BLaER1 (cell line): ENCODE measurements around the gene ATP2B3.

Experiments used
- H3K27ac ChIP-seq: shearing (Covaris generic); formaldehyde crosslinking; 2 replicates; pipeline ENCODE4 v1.8.1; 2022
- H3K27me3 ChIP-seq: shearing (Covaris generic); formaldehyde crosslinking; 2 replicates; pipeline ENCODE4 v1.8.1; 2022
- H3K36me3 ChIP-seq: shearing (Covaris generic); formaldehyde crosslinking; 2 replicates; pipeline ENCODE4 v1.8.1; 2022
- H3K4me1 ChIP-seq: shearing (Covaris generic); formaldehyde crosslinking; 2 replicates; pipeline ENCODE4 v1.8.1; 2022
- H3K4me2 ChIP-seq: shearing (Covaris generic); formaldehyde crosslinking; 2 replicates; pipeline ENCODE4 v1.8.1; 2022
- H3K4me3 ChIP-seq: shearing (Covaris generic); formaldehyde crosslinking; 2 replicates; pipeline ENCODE4 v1.8.1; 2022
- H3K9ac ChIP-seq: shearing (Covaris generic); formaldehyde crosslinking; 2 replicates; pipeline ENCODE4 v1.8.1; 2022
- H3K9me3 ChIP-seq: shearing (Covaris generic); formaldehyde crosslinking; 2 replicates; pipeline ENCODE4 v1.8.1; 2022
- H4K20me1 ChIP-seq: shearing (Covaris generic); formaldehyde crosslinking; 2 replicates; pipeline ENCODE4 v1.8.1; 2022
- Cebpa-rat ChIP-seq: shearing (Covaris generic); IDR thresholded peaks from 2 replicates; pipeline ENCODE4 v1.8.1; 2022

The ATP2B3 gene

GRCh38 chrX:153517423-153517822 lies at the start of gene ATP2B3:
Gene ATP2B3 (plus strand): TSS chrX:153517642. CDS start chrX:153536248, 18,606 bp downstream.
- H3K36me3 ChIP-seq: no peaks in the 10 kb centered on the region
- peaks cover 24% of the 10 kb centered on the region; the same call in 1 of the 2 replicates for H4K20me1 ChIP-seq
- H3K4me3 ChIP-seq: no peak within 1 kb of the TSS
- peak within 1 kb of the TSS; percentile 39; the same call in 1 of the 2 replicates for H3K4me2 ChIP-seq
- peaks cover 78% of the 10 kb centered on the region for H3K27me3 ChIP-seq
- TF ChIP-seq Cebpa-rat: no peak
- no peak within 1 kb of the TSS for H3K27ac ChIP-seq
- H3K9me3 ChIP-seq: no peaks in the 10 kb centered on the region
- H3K9ac ChIP-seq: no peak within 1 kb of the TSS
- H3K4me1 ChIP-seq: peaks cover 32% of the 10 kb centered on the region

DNA sequence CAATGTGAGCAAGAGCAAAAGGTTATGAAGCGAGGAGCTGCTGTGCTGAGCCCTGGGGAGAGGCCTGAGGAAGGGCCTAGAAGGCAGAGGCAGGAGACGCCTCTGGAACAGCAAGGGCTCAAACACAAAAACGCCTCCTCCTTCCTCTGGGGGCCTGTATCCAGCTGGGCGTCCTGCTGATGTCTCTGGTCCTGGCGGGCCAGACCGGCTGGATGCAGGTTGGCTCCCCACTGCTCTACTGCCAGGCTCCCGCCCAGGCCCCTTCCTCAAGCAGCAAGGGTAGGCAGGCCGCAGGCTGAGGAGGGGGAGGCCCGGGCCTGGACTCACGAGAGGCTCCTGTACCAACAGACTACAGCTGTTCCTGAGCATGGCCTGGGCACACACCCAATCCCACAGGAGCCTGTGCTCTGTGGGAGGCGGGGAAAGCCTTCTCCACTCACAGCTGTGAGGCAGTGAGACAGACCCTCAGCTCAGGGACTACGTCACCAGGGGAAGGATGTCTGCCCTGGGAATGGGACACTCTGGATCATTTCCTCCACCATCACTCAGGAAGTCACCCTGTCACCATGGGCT lies 49.3 kb upstream of the ATP2B3 start:
- peaks cover 53% of the 10 kb centered on the region for H3K36me3 ChIP-seq
- no peak overlapping the region for H3K9ac ChIP-seq
- no peak overlapping the region for H3K4me2 ChIP-seq
- no peak for TF ChIP-seq Cebpa-rat
- peaks cover 62% of the 10 kb centered on the region for H4K20me1 ChIP-seq
- peaks cover 26% of the 10 kb centered on the region for H3K4me1 ChIP-seq
- H3K27me3 ChIP-seq: peaks cover 53% of the 10 kb centered on the region
- H3K4me3 ChIP-seq: no peak overlapping the region
- H3K27ac ChIP-seq: no peak overlapping the region
- H3K9me3 ChIP-seq: no peaks in the 10 kb centered on the region

- peaks cover 49% of the 10 kb centered on the region for H4K20me1 ChIP-seq
Measured at GRCh38 chrX:153469811-153470410, 47.5 kb upstream of the ATP2B3 start.

GRCh38 chrX:153470411-153471363 lies 46.8 kb upstream of the ATP2B3 start, which contains the start of gene HAUS7:
Gene HAUS7 (minus strand): TSS chrX:153470576. CDS start chrX:153470557, 19 bp downstream.
- Histone ChIP-seq H3K4me3 (peak within 1 kb of the TSS; percentile 76), H4K20me1 (peaks cover 43% of the 10 kb centered on the region), H3K27ac (peak within 1 kb of the TSS; percentile 79), H3K4me1 (peaks cover 50% of the 10 kb centered on the region), H3K4me2 (peak within 1 kb of the TSS; percentile 80), H3K36me3 (peaks cover 28% of the 10 kb centered on the region), H3K9me3 (no peaks in the 10 kb centered on the region), H3K9ac (peak within 1 kb of the TSS; percentile 79), H3K27me3 (peaks cover 35% of the 10 kb centered on the region)
- no peak for TF ChIP-seq Cebpa-rat

More at GRCh38 chrX:153469811-153470410, 47.5 kb upstream of the ATP2B3 start:
- TF ChIP-seq Cebpa-rat: no peak
- H3K4me3 ChIP-seq: peak overlapping the region; percentile 76
- H3K9ac ChIP-seq: peak overlapping the region; percentile 79
- peaks cover 39% of the 10 kb centered on the region for H3K27me3 ChIP-seq
- H3K4me1 ChIP-seq: peaks cover 42% of the 10 kb centered on the region
- H3K9me3 ChIP-seq: no peaks in the 10 kb centered on the region
- peak overlapping the region; percentile 79 for H3K27ac ChIP-seq
- H3K4me2 ChIP-seq: peak overlapping the region; percentile 80
- peaks cover 35% of the 10 kb centered on the region for H3K36me3 ChIP-seq

DNA sequence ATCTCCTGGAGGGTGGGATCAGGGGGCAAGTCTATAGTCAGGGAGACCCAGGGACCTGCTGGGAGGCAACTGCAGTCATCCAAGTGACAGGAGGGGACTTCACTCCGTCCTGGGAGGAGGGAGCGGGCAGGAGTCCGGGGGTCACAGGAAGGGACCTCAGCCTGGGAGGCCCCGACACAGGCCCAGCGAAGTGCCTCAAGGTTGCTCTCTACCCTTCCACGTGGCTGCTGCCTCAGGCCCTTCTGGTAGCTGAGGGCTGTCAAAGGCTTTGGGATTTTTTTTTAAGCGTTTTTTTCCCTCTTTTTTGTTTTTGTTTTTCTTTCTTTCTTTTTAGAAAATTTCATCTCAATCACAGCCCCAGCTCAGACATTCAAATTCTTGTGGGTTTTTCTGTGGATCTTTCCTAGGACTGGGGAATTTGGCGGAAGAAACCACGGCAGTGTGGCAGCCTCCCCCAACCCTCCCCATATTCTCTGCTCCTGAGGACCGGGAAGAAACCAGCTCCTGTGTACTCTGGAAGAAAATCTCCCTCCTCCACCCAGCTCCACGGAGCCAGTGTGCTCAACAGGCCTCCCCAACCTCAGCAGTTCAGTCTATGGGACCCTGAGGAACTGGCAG lies 45.7 kb upstream of the ATP2B3 start:
- H3K27ac ChIP-seq: peak overlapping the region; percentile 49; the same call in 1 of the 2 replicates
- no peak overlapping the region for H3K9ac ChIP-seq
- no peak for TF ChIP-seq Cebpa-rat
- peaks cover 35% of the 10 kb centered on the region for H4K20me1 ChIP-seq
- H3K4me3 ChIP-seq: no peak overlapping the region
- H3K9me3 ChIP-seq: no peaks in the 10 kb centered on the region
- peaks cover 22% of the 10 kb centered on the region for H3K36me3 ChIP-seq
- peaks cover 60% of the 10 kb centered on the region for H3K4me1 ChIP-seq
- H3K27me3 ChIP-seq: peaks cover 34% of the 10 kb centered on the region
- H3K4me2 ChIP-seq: peak overlapping the region; percentile 11; the same call in 1 of the 2 replicates

GRCh38 chrX:153473126-153473525 lies 44.3 kb upstream of the ATP2B3 start:
- peaks cover 21% of the 10 kb centered on the region for H4K20me1 ChIP-seq
- no peak for TF ChIP-seq Cebpa-rat
- no peak overlapping the region for H3K4me2 ChIP-seq
- H3K27me3 ChIP-seq: peaks cover 36% of the 10 kb centered on the region
- no peaks in the 10 kb centered on the region for H3K9me3 ChIP-seq
- peaks cover 9% of the 10 kb centered on the region for H3K36me3 ChIP-seq
- H3K4me3 ChIP-seq: no peak overlapping the region
- H3K9ac ChIP-seq: no peak overlapping the region
- peaks cover 73% of the 10 kb centered on the region for H3K4me1 ChIP-seq
- H3K27ac ChIP-seq: peak overlapping the region; percentile 49; the same call in 1 of the 2 replicates

- no peak overlapping the region for H3K4me3 ChIP-seq
- H4K20me1 ChIP-seq: peaks cover 10% of the 10 kb centered on the region
- no peak overlapping the region for H3K9ac ChIP-seq
- peaks cover 70% of the 10 kb centered on the region for H3K4me1 ChIP-seq
- H3K4me2 ChIP-seq: peak overlapping the region; percentile 56
- peaks cover 26% of the 10 kb centered on the region for H3K27me3 ChIP-seq
- H3K36me3 ChIP-seq: no peaks in the 10 kb centered on the region
- peak overlapping the region; percentile 44; the same call in 1 of the 2 replicates for H3K27ac ChIP-seq
- no peak for TF ChIP-seq Cebpa-rat
- no peaks in the 10 kb centered on the region for H3K9me3 ChIP-seq
Measured at GRCh38 chrX:153474266-153474665, 43.2 kb upstream of the ATP2B3 start.

DNA sequence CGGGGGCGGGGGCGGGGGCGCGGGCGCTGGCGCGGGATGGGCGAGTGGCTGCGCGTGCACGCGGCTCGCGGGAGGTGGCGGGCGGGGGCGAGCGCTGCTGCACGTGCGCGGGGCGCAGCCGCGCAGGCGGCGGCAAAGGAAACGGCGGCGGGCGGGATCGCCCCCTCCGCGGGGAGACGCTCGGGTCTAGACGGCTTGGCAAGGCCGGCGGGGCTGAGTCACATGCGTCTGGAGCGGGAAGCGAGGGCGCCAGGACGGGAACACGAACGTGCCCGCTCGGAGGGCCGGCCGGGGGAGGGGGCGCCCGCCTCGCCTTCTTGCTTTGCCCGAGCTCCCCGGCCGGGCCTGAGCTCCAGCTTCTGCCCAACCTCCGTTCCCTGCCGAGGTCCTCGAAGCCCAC lies 42.7 kb upstream of the ATP2B3 start:
- TF ChIP-seq Cebpa-rat: no peak
- Histone ChIP-seq H3K36me3 (no peaks in the 10 kb centered on the region), H3K9ac (peak overlapping the region; percentile 58; the same call in 1 of the 2 replicates), H3K4me3 (no peak overlapping the region; the same call in 1 of the 2 replicates), H3K4me2 (peak overlapping the region; percentile 74), H4K20me1 (peaks cover 5% of the 10 kb centered on the region), H3K27me3 (peaks cover 26% of the 10 kb centered on the region), H3K27ac (peak overlapping the region; percentile 79), H3K9me3 (no peaks in the 10 kb centered on the region), H3K4me1 (peaks cover 71% of the 10 kb centered on the region)

- Histone ChIP-seq H3K9me3 (no peaks in the 10 kb centered on the region), H4K20me1 (no peaks in the 10 kb centered on the region), H3K4me3 (no peak overlapping the region; the same call in 1 of the 2 replicates), H3K4me2 (peak overlapping the region; percentile 74), H3K4me1 (peaks cover 77% of the 10 kb centered on the region), H3K9ac (peak overlapping the region; percentile 58; the same call in 1 of the 2 replicates), H3K27ac (peak overlapping the region; percentile 79), H3K27me3 (peaks cover 26% of the 10 kb centered on the region), H3K36me3 (no peaks in the 10 kb centered on the region)
- TF ChIP-seq Cebpa-rat: no peak
Measured at GRCh38 chrX:153475271-153475670, 42.2 kb upstream of the ATP2B3 start.
